A549 (cell line): ENCODE results near the gene GBA2. TPM values are rescaled to one million over a fixed set of nuclear protein-coding genes. Genes with fewer than 3 reads are reported as not detected.

Experiments used
- ATAC-seq, 2 experiments: fragments of 200-7000 bp in 1 of 2; fragments of >200 bp in 1 of 2; cut with Nextera tagmentation in 1 of 2; cut with Tn5 transposase in 1 of 2; 3 replicates each; pipeline versions ENCODE4 v1.8.0 to v1.9.1; 2018 to 2020; ENCODE audit warnings: mild to moderate bottlenecking in 1 of 2, moderate library complexity in 1 of 2
- CTCF ChIA-PET: fragments of 300-600 bp; sonication (Branson Sonifier 250); formaldehyde crosslinking; extraction: SDS; loops from one replicate; lab custom pipeline; 2021; ENCODE audit warnings: antibody characterized with exemption, inconsistent platforms; lab: Yijun Ruan, JAX
- POLR2A ChIA-PET: fragments of 350-600 bp; formaldehyde crosslinking; extraction: SDS; loops from one replicate; lab custom pipeline; 2021; ENCODE audit warnings: antibody characterized with exemption, inconsistent platforms; lab: Yijun Ruan, JAX
- DNase-seq, 2 experiments: peaks; one replicate each; pipeline versions ENCODE4 v3.0.0 to v3.0.0-alpha.2; 2011 to 2016; ENCODE audit warnings: low read depth in 1 of 2, low spot score in 1 of 2
- FAIRE-seq: peaks from 2 replicates; lab custom pipeline; 2011; peaks lifted over from hg19 to GRCh38; lab: Jason Lieb, UNC
- H3K27ac ChIP-seq, 2 experiments: fragments of >200 bp; sonication (Bioruptor Twin); formaldehyde crosslinking; 3 replicates each; pipeline ENCODE4 v1.5.1; 2016 to 2017
- H3K4me1 ChIP-seq: fragments of >200 bp; sonication (Bioruptor Twin); formaldehyde crosslinking; 3 replicates; pipeline ENCODE4 v1.6.1; 2016
- H3K4me2 ChIP-seq: fragments of >200 bp; sonication (Bioruptor Twin); formaldehyde crosslinking; 3 replicates; pipeline ENCODE4 v1.6.1; 2016
- H3K4me3 ChIP-seq: fragments of >200 bp; sonication (Bioruptor Twin); formaldehyde crosslinking; 3 replicates; pipeline ENCODE4 v1.5.1; 2016
- H3K9me3 ChIP-seq: fragments of >200 bp; sonication (Bioruptor Twin); formaldehyde crosslinking; 3 replicates; pipeline ENCODE4 v1.6.1; 2016
- ATOH8 ChIP-seq: fragments of 250-450 bp; sonication (Bioruptor Pico); IDR thresholded peaks from 2 replicates; pipeline ENCODE4 v1.5.0; 2020; ENCODE audit warnings: low read depth, mild to moderate bottlenecking, moderate library complexity
- EHF ChIP-seq: fragments of 250-450 bp; sonication (Bioruptor Pico); IDR thresholded peaks from 2 replicates; pipeline ENCODE4 v1.5.0; 2020; ENCODE audit warnings: mild to moderate bottlenecking
- EHMT2 ChIP-seq: fragments of 200-600 bp; sonication (generic); IDR thresholded peaks from 2 replicates; pipeline ENCODE4 v1.6.1; 2016; ENCODE audit warnings: antibody characterized with exemption, low read depth, mild to moderate bottlenecking, moderate library complexity
- ESRRA ChIP-seq: fragments of 150-350 bp; IDR thresholded peaks from 2 replicates; pipeline ENCODE4 v1.6.1; 2014; ENCODE audit warnings: mild to moderate bottlenecking, low read length, borderline replicate concordance
- HDAC2 ChIP-seq: fragments of 200-600 bp; sonication (generic); IDR thresholded peaks from 2 replicates; pipeline ENCODE4 v1.6.1; 2016
- HES2 ChIP-seq: fragments of >200 bp; sonication (Bioruptor Twin); formaldehyde crosslinking; IDR thresholded peaks from 2 replicates; pipeline ENCODE4 v1.6.1; 2016
- HOXA7 ChIP-seq: fragments of 250-450 bp; sonication (Bioruptor Pico); IDR thresholded peaks from 2 replicates; pipeline ENCODE4 v1.5.0; 2020; ENCODE audit warnings: mild to moderate bottlenecking, moderate library complexity
- HOXB13 ChIP-seq: fragments of 250-450 bp; sonication (Bioruptor Pico); IDR thresholded peaks from 2 replicates; pipeline ENCODE4 v1.5.0; 2020; ENCODE audit warnings: low read depth, mild to moderate bottlenecking, moderate library complexity
- HOXB5 ChIP-seq: fragments of 250-450 bp; sonication (Bioruptor Pico); IDR thresholded peaks from 2 replicates; pipeline ENCODE4 v1.5.0; 2020; ENCODE audit warnings: mild to moderate bottlenecking, moderate library complexity
- KDM5A ChIP-seq: fragments of 200-600 bp; sonication (generic); IDR thresholded peaks from 2 replicates; pipeline ENCODE4 v1.6.1; 2016; ENCODE audit warnings: antibody characterized with exemption, mild to moderate bottlenecking
- MYC ChIP-seq: IDR thresholded peaks from 2 replicates; pipeline ENCODE4 v1.6.1; 2012; ENCODE audit warnings: mild to moderate bottlenecking, inconsistent platforms, low read length, improper control_type of control experiment, borderline replicate concordance
- REST ChIP-seq: fragments of 200-600 bp; sonication (generic); IDR thresholded peaks from 2 replicates; pipeline ENCODE4 v1.6.1; 2016; ENCODE audit warnings: antibody characterized with exemption, mild to moderate bottlenecking, moderate library complexity
- RNF2 ChIP-seq: fragments of 200-600 bp; sonication (generic); IDR thresholded peaks from 2 replicates; pipeline ENCODE4 v1.6.1; 2016; ENCODE audit warnings: low read depth, mild to moderate bottlenecking, antibody characterized with exemption, moderate library complexity, borderline replicate concordance
- TP53 ChIP-seq: fragments of 250-450 bp; sonication (Bioruptor Pico); IDR thresholded peaks from 2 replicates; pipeline ENCODE4 v1.5.0; 2021; ENCODE audit warnings: mild to moderate bottlenecking, moderate library complexity
- USF2 ChIP-seq: fragments of 450-650 bp; IDR thresholded peaks from 2 replicates; pipeline ENCODE4 v1.6.1; 2014; ENCODE audit warnings: antibody characterized with exemption
- ZSCAN20 ChIP-seq: fragments of 250-450 bp; sonication (Bioruptor Pico); IDR thresholded peaks from 2 replicates; pipeline ENCODE4 v1.8.0; 2022; ENCODE audit warnings: mild to moderate bottlenecking, moderate library complexity
- WGBS: methylation state at CpG from one replicate; pipeline ENCODE4 v1.1.6; 2017; ENCODE audit errors: missing lambda C conversion rate; 5-methylcytosine and 5-hydroxymethylcytosine counted together
- polyA plus RNA-seq, 4 experiments: library from polyadenylated mRNA; depleted of rRNA in 3 of 4; stranded (reverse); fragments of >200 nt; fragmentation: RNase III in 1 of 4; extraction: RNeasy Plus Mini Kit Qiagen cat#74134 plus additional on column Dnase treatment in 1 of 4; gene quantifications; 2 replicates in 3 of 4; 3 replicates in 1 of 4; pipeline ENCODE4 v1.2.3, GENCODE V29; 2011 to 2017
- TF ChIP-seq, protein P1 (sequence below): fragments of 250-450 bp; sonication (Bioruptor Pico); IDR thresholded peaks from 2 replicates; pipeline ENCODE4 v1.5.0; 2021; ENCODE audit warnings: mild to moderate bottlenecking, moderate library complexity, borderline replicate concordance

GBA2 gene
- polyA plus RNA-seq, 2 of the 4 experiments (the other 2 are of a cell fraction), result 38.9 to 40.0 TPM

DNA sequence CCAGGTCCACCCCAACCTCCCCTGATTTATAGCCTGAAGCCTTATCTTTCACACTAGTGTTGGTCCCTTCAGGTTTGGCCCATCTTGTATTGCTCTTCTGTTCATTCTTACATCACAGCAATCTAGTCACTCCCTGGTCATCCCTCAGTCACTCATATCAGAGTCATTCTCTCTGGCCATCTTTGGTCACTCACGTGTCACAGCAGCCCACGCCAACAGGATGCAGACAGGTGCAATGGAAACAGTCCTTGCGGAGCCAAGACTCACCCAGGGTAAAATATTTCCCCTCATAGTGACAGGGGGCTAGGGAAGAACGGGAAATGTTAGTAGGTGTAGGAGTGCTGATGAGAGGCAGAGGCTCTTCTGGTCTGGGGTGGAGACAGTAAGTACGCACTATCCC lies 4.4 kb upstream of the GBA2 start:
- ChIA-PET CTCF (interaction anchor here (0.8 to 6.5 kb wide), 9 partner anchors 7 to 95 kb away, joined by 3 to 75 read pairs (median 6); partner anchors contain the start of genes CCDC107, CREB3, GBA2 and RGP1), POLR2A (no interaction called here)
- DNase-seq (no peak), FAIRE-seq (no peak), ATAC-seq (no peak)
- TF ChIP-seq ESRRA (no peak), REST (no peak), EHF (CRISPR knock-in tag) (no peak), TP53 (no peak), MYC (no peak), HOXB13 (CRISPR knock-in tag) (no peak), ZSCAN20 (no peak)
- TF ChIP-seq, protein P1, sequence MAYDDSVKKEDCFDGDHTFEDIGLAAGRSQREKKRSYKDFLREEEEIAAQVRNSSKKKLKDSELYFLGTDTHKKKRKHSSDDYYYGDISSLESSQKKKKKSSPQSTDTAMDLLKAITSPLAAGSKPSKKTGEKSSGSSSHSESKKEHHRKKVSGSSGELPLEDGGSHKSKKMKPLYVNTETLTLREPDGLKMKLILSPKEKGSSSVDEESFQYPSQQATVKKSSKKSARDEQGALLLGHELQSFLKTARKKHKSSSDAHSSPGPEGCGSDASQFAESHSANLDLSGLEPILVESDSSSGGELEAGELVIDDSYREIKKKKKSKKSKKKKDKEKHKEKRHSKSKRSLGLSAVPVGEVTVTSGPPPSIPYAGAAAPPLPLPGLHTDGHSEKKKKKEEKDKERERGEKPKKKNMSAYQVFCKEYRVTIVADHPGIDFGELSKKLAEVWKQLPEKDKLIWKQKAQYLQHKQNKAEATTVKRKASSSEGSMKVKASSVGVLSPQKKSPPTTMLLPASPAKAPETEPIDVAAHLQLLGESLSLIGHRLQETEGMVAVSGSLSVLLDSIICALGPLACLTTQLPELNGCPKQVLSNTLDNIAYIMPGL (CRISPR knock-in tag), result no peak
- Histone ChIP-seq H3K4me2 (no peak overlapping the region), H3K27ac (no peak overlapping the region), H3K9me3 (no peaks in the 10 kb centered on the region), H3K4me1 (peaks cover 14% of the 10 kb centered on the region), H3K4me3 (no peak overlapping the region)
- WGBS, result 92% methylated on average over 5 of the region's 5 CpGs

- H3K27ac ChIP-seq, result peak overlapping the region; percentile 84 to 99; a peak in 5 of 6 replicates
- H3K4me2 ChIP-seq, result peak overlapping the region; percentile 67
- POLR2A ChIA-PET, result interaction anchor here (1.1 to 4.8 kb wide), 2 partner anchors 14 to 18 kb away, joined by 5 to 41 read pairs; partner anchors contain the start of genes CREB3 and TLN1
- DNase-seq, result no peak
- H3K4me3 ChIP-seq, result peak overlapping the region; percentile 69
- H3K4me1 ChIP-seq, result peaks cover 30% of the 10 kb centered on the region
- FAIRE-seq, result no peak
- no peaks in the 10 kb centered on the region for H3K9me3 ChIP-seq
- no peak for TF ChIP-seq ATOH8 (CRISPR knock-in tag)
- TF ChIP-seq HOXB5 (CRISPR knock-in tag), result no peak
- TF ChIP-seq EHMT2, result no peak
- TF ChIP-seq HES2, result no peak
- no peak for TF ChIP-seq HDAC2
- TF ChIP-seq HOXA7 (CRISPR knock-in tag), result no peak
- no peak for TF ChIP-seq USF2
- TF ChIP-seq KDM5A, result no peak
- TF ChIP-seq RNF2, result no peak
- TF ChIP-seq, all 56 proteins: peak for 0
- 66% methylated on average over 4 of the region's 4 CpGs for WGBS
- ATAC-seq, result no peak
- CTCF ChIA-PET, result interaction anchor here (1.0 to 13.6 kb wide), 8 partner anchors 9 to 132 kb away, joined by 3 to 116 read pairs (median 9); partner anchors contain the start of genes CREB3 and TLN1
Measured at GRCh38 chr9:35750256-35750531, 1.2 kb upstream of the GBA2 start.
